Neural cell (in vitro differentiated cells): ENCODE data around the gene PDK2. TPM values are rescaled to one million over a fixed set of nuclear protein-coding genes. Genes with fewer than 3 reads are reported as not detected.

ENCODE experiments used
- H2AFZ ChIP-seq: fragments of 200-600, 300-800 bp; sonication (generic), shearing (Covaris generic); 2 replicates; pipeline ENCODE4 v1.6.0; 2014; ENCODE audit warnings: low read depth, mild to moderate bottlenecking, antibody characterized with exemption, low read length, moderate library complexity
- H3F3A ChIP-seq: fragments of 200-600 bp; shearing (Covaris generic); 2 replicates; pipeline ENCODE4 v1.6.1; 2016; ENCODE audit warnings: mild to moderate bottlenecking, moderate library complexity, mixed read lengths, antibody characterized with exemption, low read length; ENCODE audit not compliant: insufficient read depth, poor library complexity, severe bottlenecking
- H3K27ac ChIP-seq: fragments of 200-600, 300-800 bp; sonication (generic), shearing (Covaris generic); 2 replicates; pipeline ENCODE4 v1.5.1; 2014; ENCODE audit warnings: mild to moderate bottlenecking, low read length, moderate library complexity
- H3K27me3 ChIP-seq: fragments of 300-800, 200-600 bp; sonication (generic), shearing (Covaris generic); 2 replicates; pipeline ENCODE4 v1.6.0; 2014; ENCODE audit warnings: mild to moderate bottlenecking, low read depth, low read length, moderate library complexity; ENCODE audit not compliant: insufficient read depth
- H3K36me3 ChIP-seq: fragments of 300-800, 200-600 bp; sonication (generic), shearing (Covaris generic); 2 replicates; pipeline ENCODE4 v1.5.1; 2014; ENCODE audit warnings: mild to moderate bottlenecking, antibody characterized with exemption, low read length, moderate library complexity; ENCODE audit not compliant: insufficient read depth
- H3K4me2 ChIP-seq: fragments of 300-800, 200-600 bp; sonication (generic), shearing (Covaris generic); 2 replicates; pipeline ENCODE4 v1.6.0; 2014; ENCODE audit warnings: mild to moderate bottlenecking, low read length
- H3K4me3 ChIP-seq: fragments of 300-800, 200-600 bp; sonication (generic), shearing (Covaris generic); 2 replicates; pipeline ENCODE4 v1.5.1; 2014; ENCODE audit warnings: mild to moderate bottlenecking, low read length, moderate library complexity
- H3K79me2 ChIP-seq: fragments of 200-600 bp; shearing (Covaris generic); replicated peaks from 2 replicates; pipeline ENCODE4 v1.6.0; 2014; ENCODE audit warnings: mild to moderate bottlenecking, low read length, moderate library complexity; ENCODE audit not compliant: insufficient read depth
- H3K9ac ChIP-seq: fragments of 300-800, 200-600 bp; sonication (generic), shearing (Covaris generic); 2 replicates; pipeline ENCODE4 v1.6.1; 2016; ENCODE audit warnings: mild to moderate bottlenecking, low read length, mixed read lengths
- H3K9me2 ChIP-seq: fragments of 200-600 bp; shearing (Covaris generic); 2 replicates; pipeline ENCODE4 v1.6.1; 2016; ENCODE audit warnings: mild to moderate bottlenecking, low read length, mixed read lengths; ENCODE audit not compliant: insufficient read depth
- H3K9me3 ChIP-seq: fragments of 200-600, 300-800 bp; sonication (generic), shearing (Covaris generic); 2 replicates; pipeline ENCODE4 v1.6.1; 2016; ENCODE audit warnings: mild to moderate bottlenecking, mixed run types, low read length, moderate library complexity, mixed read lengths
- H4K20me1 ChIP-seq: fragments of 200-600 bp; shearing (Covaris generic); 2 replicates; pipeline ENCODE4 v1.6.1; 2016; ENCODE audit warnings: mild to moderate bottlenecking, mixed run types; ENCODE audit not compliant: insufficient read depth
- CTCF ChIP-seq: fragments of 450-650 bp; IDR thresholded peaks from 2 replicates; pipeline ENCODE4 v1.5.1; 2014; ENCODE audit warnings: antibody characterized with exemption, mild to moderate bottlenecking, moderate library complexity; ENCODE audit not compliant: poor library complexity, severe bottlenecking
- EP300 ChIP-seq: fragments of 450-650 bp; conservative IDR thresholded peaks from 2 replicates; pipeline ENCODE4 v1.6.1; 2014; ENCODE audit warnings: antibody characterized with exemption, mild to moderate bottlenecking, moderate library complexity; ENCODE audit not compliant: poor library complexity, severe bottlenecking
- EZH2 ChIP-seq: fragments of 200-600, 300-800 bp; shearing (Covaris generic), sonication (generic); IDR thresholded peaks from 2 replicates; pipeline ENCODE4 v1.6.1; 2014; ENCODE audit warnings: antibody characterized with exemption, low read length, borderline replicate concordance, mild to moderate bottlenecking; ENCODE audit not compliant: insufficient read depth, poor library complexity, severe bottlenecking
- MXI1 ChIP-seq: fragments of 450-650 bp; conservative IDR thresholded peaks from 2 replicates; pipeline ENCODE4 v1.6.1; 2014; ENCODE audit warnings: antibody characterized with exemption, mild to moderate bottlenecking; ENCODE audit not compliant: poor library complexity, severe bottlenecking
- POLR2AphosphoS5 ChIP-seq: IDR thresholded peaks from 2 replicates; pipeline ENCODE4 v1.6.1; 2012
- RAD21 ChIP-seq: fragments of 450-650 bp; conservative IDR thresholded peaks from 2 replicates; pipeline ENCODE4 v1.6.1; 2014; ENCODE audit warnings: antibody characterized with exemption, mild to moderate bottlenecking, moderate library complexity
- SMC3 ChIP-seq: fragments of 450-650 bp; conservative IDR thresholded peaks from 2 replicates; pipeline ENCODE4 v1.6.1; 2014; ENCODE audit warnings: antibody characterized with exemption, mild to moderate bottlenecking, moderate library complexity; ENCODE audit not compliant: poor library complexity
- TAF1 ChIP-seq: IDR thresholded peaks from 2 replicates; pipeline ENCODE4 v1.6.1; 2012; ENCODE audit warnings: low read depth
- polyA plus RNA-seq: library from polyadenylated mRNA; depleted of rRNA; stranded (reverse); fragments of >200 nt; gene quantifications from 2 replicates; pipeline ENCODE4 v1.2.3, GENCODE V29; 2014
- TF ChIP-seq, protein P1 (sequence below): IDR thresholded peaks from 2 replicates; pipeline ENCODE4 v1.6.1; 2012; ENCODE audit warnings: borderline replicate concordance

PDK2 gene
- polyA plus RNA-seq, 1 donor from 2014 or later, result 36.2 TPM

DNA sequence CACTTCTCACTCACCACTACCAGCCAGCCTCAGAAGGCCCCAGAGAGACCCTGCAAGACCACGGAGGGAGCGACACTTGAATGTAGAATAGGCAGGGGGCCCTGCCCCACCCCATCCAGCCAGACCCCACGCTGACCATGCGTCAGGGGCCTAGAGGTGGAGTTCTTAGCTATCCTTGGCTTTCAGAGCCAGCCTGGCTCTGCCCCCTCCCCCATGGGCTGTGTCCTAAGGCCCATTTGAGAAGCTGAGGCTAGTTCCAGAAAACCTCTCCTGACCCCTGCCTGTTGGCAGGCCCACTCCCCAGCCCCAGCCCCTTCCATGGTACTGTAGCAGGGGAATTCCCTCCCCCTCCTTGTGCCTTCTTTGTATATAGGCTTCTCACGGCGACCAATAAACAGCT, 5.1 kb upstream of the PDK2 start:
- Histone ChIP-seq H3K27me3 (no peaks in the 10 kb centered on the region), H3K9me3 (no peaks in the 10 kb centered on the region), H3F3A (no peaks in the 10 kb centered on the region), H3K4me2 (no peak overlapping the region), H3K9me2 (no peaks in the 10 kb centered on the region), H2AFZ (no peak overlapping the region), H3K4me3 (no peak overlapping the region), H3K79me2 (no peaks in the 10 kb centered on the region), H4K20me1 (no peaks in the 10 kb centered on the region), H3K9ac (no peak overlapping the region), H3K27ac (no peak overlapping the region), H3K36me3 (no peaks in the 10 kb centered on the region)
- TF ChIP-seq CTCF (no peak), EP300 (no peak), EZH2 (no peak), SMC3 (no peak), RAD21 (no peak), POLR2AphosphoS5 (no peak)

DNA sequence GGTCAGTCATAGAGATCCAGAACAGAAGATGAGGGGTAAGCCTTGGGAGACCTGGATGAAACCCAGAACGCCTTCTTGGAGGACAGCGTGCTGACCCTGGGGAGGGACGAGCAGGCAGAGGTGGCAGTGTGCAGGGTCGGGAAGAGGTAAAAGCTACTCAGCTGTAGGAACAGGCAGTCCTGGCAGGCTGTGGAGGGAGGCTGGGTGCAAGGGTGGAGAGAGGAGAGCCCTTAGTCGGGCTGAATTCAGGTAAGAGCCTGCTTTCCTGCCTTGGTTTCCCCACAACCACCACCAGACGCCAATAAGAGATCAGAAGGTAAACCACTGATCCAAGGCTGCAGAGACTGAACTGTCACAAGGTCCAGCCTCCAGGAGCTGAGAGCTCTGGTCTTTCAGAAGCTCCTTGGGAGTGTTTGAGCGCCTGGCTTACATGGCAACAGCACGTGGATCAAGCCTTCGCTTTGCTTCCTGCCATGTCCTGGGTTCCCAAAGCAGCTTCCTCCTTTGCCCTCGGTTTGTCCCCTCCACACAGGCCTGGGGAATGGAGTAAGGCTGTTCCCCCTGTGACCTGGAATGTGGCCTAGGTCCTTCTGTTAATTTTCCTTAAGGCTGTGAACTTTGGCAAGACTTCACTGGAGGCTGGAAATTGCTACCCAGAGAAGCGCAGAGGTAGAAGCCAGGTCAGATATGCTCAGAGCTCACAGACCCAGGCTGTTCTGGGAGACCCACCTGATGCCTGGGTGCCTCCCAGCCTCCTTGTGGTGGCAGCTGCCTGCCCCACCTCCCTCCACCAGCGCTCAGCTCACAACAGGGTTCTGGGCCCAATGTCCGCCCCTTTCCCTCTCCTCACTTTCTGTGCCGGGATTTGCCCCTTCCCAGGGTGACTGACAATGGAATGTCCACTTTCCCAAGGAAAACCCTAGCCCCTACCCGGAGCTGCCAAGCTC, 3.9 kb upstream of the PDK2 start:
- H3K9ac ChIP-seq, result no peak overlapping the region
- H3F3A ChIP-seq, result no peaks in the 10 kb centered on the region
- H2AFZ ChIP-seq, result no peak overlapping the region
- H3K4me2 ChIP-seq, result no peak overlapping the region
- H3K9me3 ChIP-seq, result no peaks in the 10 kb centered on the region
- H3K9me2 ChIP-seq, result no peaks in the 10 kb centered on the region
- no peak overlapping the region for H3K4me3 ChIP-seq
- H3K79me2 ChIP-seq, result peaks cover 9% of the 10 kb centered on the region
- no peaks in the 10 kb centered on the region for H4K20me1 ChIP-seq
- H3K27ac ChIP-seq, result no peak overlapping the region
- TF ChIP-seq RAD21 (no peak), EZH2 (no peak), POLR2AphosphoS5 (no peak), CTCF (no peak), EP300 (no peak), TAF1 (no peak), MXI1 (no peak), SMC3 (no peak)
- TF ChIP-seq, protein P1, sequence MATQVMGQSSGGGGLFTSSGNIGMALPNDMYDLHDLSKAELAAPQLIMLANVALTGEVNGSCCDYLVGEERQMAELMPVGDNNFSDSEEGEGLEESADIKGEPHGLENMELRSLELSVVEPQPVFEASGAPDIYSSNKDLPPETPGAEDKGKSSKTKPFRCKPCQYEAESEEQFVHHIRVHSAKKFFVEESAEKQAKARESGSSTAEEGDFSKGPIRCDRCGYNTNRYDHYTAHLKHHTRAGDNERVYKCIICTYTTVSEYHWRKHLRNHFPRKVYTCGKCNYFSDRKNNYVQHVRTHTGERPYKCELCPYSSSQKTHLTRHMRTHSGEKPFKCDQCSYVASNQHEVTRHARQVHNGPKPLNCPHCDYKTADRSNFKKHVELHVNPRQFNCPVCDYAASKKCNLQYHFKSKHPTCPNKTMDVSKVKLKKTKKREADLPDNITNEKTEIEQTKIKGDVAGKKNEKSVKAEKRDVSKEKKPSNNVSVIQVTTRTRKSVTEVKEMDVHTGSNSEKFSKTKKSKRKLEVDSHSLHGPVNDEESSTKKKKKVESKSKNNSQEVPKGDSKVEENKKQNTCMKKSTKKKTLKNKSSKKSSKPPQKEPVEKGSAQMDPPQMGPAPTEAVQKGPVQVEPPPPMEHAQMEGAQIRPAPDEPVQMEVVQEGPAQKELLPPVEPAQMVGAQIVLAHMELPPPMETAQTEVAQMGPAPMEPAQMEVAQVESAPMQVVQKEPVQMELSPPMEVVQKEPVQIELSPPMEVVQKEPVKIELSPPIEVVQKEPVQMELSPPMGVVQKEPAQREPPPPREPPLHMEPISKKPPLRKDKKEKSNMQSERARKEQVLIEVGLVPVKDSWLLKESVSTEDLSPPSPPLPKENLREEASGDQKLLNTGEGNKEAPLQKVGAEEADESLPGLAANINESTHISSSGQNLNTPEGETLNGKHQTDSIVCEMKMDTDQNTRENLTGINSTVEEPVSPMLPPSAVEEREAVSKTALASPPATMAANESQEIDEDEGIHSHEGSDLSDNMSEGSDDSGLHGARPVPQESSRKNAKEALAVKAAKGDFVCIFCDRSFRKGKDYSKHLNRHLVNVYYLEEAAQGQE, result no peak
- H3K27me3 ChIP-seq, result no peaks in the 10 kb centered on the region
- no peaks in the 10 kb centered on the region for H3K36me3 ChIP-seq
